GM06990 (cell line): ENCODE results near the gene PRKN.

ENCODE experiments used
- DNase-seq: peaks from one replicate; pipeline ENCODE4 v3.0.0-alpha.2; 2011; ENCODE audit not compliant: insufficient read length; ENCODE audit errors: extremely low read depth
- H3K27me3 ChIP-seq: replicated peaks from 2 replicates; pipeline ENCODE4 v1.6.0; 2011; ENCODE audit warnings: low read length; ENCODE audit not compliant: control insufficient read depth, insufficient read depth
- H3K36me3 ChIP-seq: 2 replicates; pipeline ENCODE4 v1.5.1; 2011; ENCODE audit warnings: low read length; ENCODE audit not compliant: control insufficient read depth, insufficient read depth
- H3K4me3 ChIP-seq: replicated peaks from 2 replicates; pipeline ENCODE4 v1.5.1; 2011; ENCODE audit warnings: low read depth, mild to moderate bottlenecking, control low read depth, low read length
- CTCF ChIP-seq: IDR thresholded peaks from 2 replicates; pipeline ENCODE4 v1.5.1; 2011; ENCODE audit warnings: low read length, control low read depth, mild to moderate bottlenecking, inconsistent platforms; ENCODE audit not compliant: insufficient read depth, poor library complexity, severe bottlenecking

The PRKN gene

GRCh38 chr6:161568885-161569456, 1158.6 kb downstream of the PRKN start:
- TF ChIP-seq CTCF: no peak
- Histone ChIP-seq H3K4me3 (no peak overlapping the region), H3K36me3 (no peaks in the 10 kb centered on the region), H3K27me3 (no peaks in the 10 kb centered on the region)
- DNase-seq: no peak

- no peak for TF ChIP-seq CTCF
- Histone ChIP-seq H3K27me3 (no peaks in the 10 kb centered on the region; the same call in 1 of the 2 replicates), H3K36me3 (no peaks in the 10 kb centered on the region), H3K4me3 (no peak overlapping the region)
- DNase-seq: no peak
Measured at GRCh38 chr6:161564952-161565351, 1162.6 kb downstream of the PRKN start.

DNA sequence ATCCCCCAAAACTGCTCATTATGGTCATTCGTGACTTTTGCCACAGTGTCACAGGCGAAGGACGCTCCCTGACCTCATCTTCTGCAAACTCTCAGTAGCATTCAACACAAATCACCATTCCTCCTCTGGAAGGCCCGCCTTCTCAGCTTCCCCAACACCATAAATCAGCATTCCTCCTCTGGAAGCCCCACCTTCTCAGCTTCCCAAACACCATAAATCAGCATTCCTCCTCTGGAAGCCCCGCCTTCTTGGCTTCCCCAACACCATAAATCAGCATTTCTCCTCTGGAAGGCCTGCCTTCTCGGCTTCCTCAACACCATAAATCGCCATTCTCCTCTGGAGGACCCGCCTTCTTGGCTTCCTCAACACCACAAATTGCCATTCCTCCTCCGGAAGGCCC, 1165.7 kb downstream of the PRKN start:
- Histone ChIP-seq H3K36me3 (no peaks in the 10 kb centered on the region), H3K27me3 (no peaks in the 10 kb centered on the region; the same call in 1 of the 2 replicates), H3K4me3 (no peak overlapping the region)
- no peak for TF ChIP-seq CTCF
- DNase-seq: no peak

GRCh38 chr6:161557333-161558107, 1170.0 kb downstream of the PRKN start:
- DNase-seq: no peak
- H3K36me3 ChIP-seq: no peaks in the 10 kb centered on the region
- TF ChIP-seq CTCF: peak; percentile 9
- no peak overlapping the region for H3K4me3 ChIP-seq
- no peaks in the 10 kb centered on the region; the same call in 1 of the 2 replicates for H3K27me3 ChIP-seq

GRCh38 chr6:161554883-161555282, 1172.7 kb downstream of the PRKN start:
- Histone ChIP-seq H3K27me3 (no peaks in the 10 kb centered on the region), H3K4me3 (no peak overlapping the region), H3K36me3 (no peaks in the 10 kb centered on the region)
- no peak for TF ChIP-seq CTCF
- no peak for DNase-seq
